GM20000 (cell line): ENCODE measurements around the gene AREG.

Experiments used
- DNase-seq: peaks from one replicate; pipeline ENCODE4 v3.0.0; 2012; ENCODE audit warnings: low spot score
- CTCF ChIP-seq: IDR thresholded peaks from 2 replicates; pipeline ENCODE4 v1.5.1; 2012; ENCODE audit warnings: mild to moderate bottlenecking, control low read depth; ENCODE audit errors: extremely low read depth, missing control alignments

Gene AREG

DNA sequence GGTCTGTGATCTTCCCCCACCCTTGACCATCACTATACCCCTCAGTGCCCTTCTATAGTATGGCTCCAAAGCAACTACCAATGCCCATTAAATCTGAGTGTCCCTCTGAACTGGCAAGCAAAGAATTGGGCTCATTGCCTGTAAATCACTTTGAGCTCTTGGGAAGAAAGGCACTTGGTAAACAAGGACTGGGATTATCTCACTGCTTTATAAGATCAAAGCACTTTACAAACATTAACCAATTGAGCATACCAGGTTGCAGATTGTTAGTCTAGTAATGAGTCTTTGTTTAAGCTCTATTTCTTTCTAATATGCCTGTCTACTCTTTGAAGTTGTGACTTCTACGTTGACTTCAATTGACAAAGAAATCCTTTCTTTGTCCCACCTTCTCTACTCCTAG, 34.1 kb downstream of the AREG start:
- no peak for DNase-seq
- TF ChIP-seq CTCF: no peak

- DNase-seq: no peak
- TF ChIP-seq CTCF: no peak
Measured at GRCh38 chr4:74480267-74480666, 35.3 kb downstream of the AREG start.

DNA sequence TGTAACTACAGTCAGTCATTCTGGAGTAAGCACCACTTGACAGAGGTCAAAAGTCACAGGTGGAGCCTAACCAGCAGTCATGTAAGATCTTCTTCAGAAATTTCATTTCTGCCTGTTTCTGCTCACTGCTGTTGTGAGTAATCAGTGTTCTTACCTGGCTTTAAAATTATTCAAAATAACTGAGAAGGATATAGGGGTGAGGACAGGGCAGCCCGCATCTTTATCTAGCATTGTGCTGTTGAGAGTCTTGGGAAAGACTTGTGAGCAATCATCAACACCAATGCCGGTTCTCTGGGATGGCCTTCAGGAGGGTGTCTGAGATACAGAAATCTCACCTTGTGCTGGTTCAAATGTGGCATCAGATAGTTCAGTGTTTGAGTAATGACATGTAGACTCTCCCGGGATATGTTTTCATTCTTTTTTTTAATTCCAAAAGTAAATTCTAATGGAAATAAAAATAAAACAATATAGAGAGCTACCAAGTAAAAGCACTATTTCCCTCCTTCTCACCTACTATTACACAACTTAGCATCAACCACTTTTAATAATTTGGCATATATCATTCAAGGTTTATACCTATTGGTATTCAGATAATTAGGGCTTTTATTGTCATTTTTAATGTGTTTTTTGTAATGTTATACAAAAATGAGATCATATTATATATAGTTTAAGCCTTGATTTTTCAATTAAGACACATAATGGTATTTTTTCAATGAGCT, 37.1 kb downstream of the AREG start:
- no peak for TF ChIP-seq CTCF
- no peak for DNase-seq

DNA sequence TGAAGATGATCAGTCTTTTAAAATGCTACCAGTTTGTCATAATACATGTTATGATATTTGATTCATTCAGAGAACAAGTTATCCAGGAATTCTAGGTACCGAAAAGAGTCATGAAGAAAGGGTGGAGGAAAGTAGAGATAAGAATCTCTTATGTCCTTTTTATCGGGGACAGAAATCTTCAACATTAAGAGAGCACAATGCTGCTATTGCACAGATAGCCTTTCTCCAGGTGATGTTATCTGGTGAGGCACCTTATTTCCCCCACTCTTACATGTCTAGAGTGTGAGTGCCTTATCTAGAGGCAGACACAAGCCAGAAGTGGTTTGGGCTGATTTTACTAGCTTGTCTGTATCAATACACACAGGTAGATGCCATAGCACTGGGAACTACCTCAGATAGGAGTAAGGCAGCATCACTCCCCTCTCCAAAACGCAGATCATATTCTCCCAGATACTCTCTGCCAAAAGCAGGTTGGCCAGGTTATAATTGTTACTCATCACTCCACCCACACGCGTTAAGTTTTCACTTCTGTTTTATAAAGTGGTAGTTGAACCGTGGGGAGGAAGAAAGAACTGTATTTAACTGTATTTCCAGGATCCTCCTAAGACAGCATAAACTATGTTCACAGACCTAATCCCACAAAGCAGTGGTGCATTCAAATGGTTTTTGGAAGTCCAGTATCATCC, 38.4 kb downstream of the AREG start:
- no peak for DNase-seq
- no peak for TF ChIP-seq CTCF

GRCh38 chr4:74486905-74487304, 42.0 kb downstream of the AREG start:
- no peak for TF ChIP-seq CTCF
- no peak for DNase-seq

DNA sequence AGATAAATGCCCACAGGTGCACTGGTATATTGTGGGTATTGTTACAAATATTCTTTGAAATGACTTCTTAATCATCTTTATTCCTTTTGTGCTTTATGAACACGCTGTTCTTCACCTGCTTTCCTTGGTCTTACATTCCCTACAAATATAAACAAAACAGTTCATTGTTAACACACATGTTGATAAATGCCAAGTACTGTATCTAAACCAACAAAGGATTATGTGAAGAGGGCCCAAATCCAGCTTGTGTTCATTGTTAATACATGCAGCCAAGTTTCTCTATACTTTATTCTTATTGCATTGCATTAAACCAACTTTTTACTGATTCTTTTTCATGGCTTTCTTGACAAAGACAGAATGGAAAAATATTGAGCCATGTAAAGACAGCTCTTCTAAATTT, 42.8 kb downstream of the AREG start:
- DNase-seq: no peak
- TF ChIP-seq CTCF: no peak

GRCh38 chr4:74490736-74491135, 45.8 kb downstream of the AREG start:
- no peak for TF ChIP-seq CTCF
- no peak for DNase-seq
